OCI-LY7 (cell line): ENCODE measurements around the gene COX7B2. TPM values are rescaled to one million over a fixed set of nuclear protein-coding genes. Genes with fewer than 3 reads are reported as not detected.

ENCODE experiments used
- Bru-seq: library from RNA; stranded (reverse); fragments of 400-500 nt; gene quantifications from one replicate; lab custom pipeline; 2021; lab: Mats Ljungman, UMichigan
- BruChase-seq, 2 experiments: library from RNA; stranded (reverse); fragments of 400-500 nt; gene quantifications; one replicate each; lab custom pipeline; 2021; lab: Mats Ljungman, UMichigan
- BruUV-seq: library from RNA; stranded (reverse); fragments of 400-500 nt; replicated peaks from 2 replicates; lab custom pipeline; 2021; lab: Mats Ljungman, UMichigan
- CTCF ChIA-PET: fragments of 300-600 bp; sonication (Branson Sonifier 250); formaldehyde crosslinking; loops from one replicate; lab custom pipeline; 2022; ENCODE audit warnings: antibody characterized with exemption; ENCODE audit not compliant: unreplicated experiment; lab: Charles Lee
- POLR2A ChIA-PET: fragments of 300-600 bp; sonication (Branson Sonifier 250); formaldehyde crosslinking; loops from one replicate; lab custom pipeline; 2022; ENCODE audit warnings: antibody characterized with exemption; lab: Charles Lee
- DNase-seq: peaks from one replicate; pipeline ENCODE4 v3.0.0-alpha.2; 2015; ENCODE audit warnings: low spot score
- H2AFZ ChIP-seq: fragments of 200-600 bp; sonication (generic), shearing (Covaris generic); 2 replicates; pipeline ENCODE4 v1.6.1; 2014; ENCODE audit warnings: mild to moderate bottlenecking, antibody characterized with exemption, low read length, moderate library complexity
- H3K27ac ChIP-seq: fragments of 200-600 bp; sonication (generic); 2 replicates; pipeline ENCODE4 v1.5.1; 2014; ENCODE audit warnings: mixed run types, low read depth, mild to moderate bottlenecking, moderate library complexity, low read length, inconsistent platforms; ENCODE audit not compliant: poor library complexity, severe bottlenecking
- H3K36me3 ChIP-seq: fragments of 200-600 bp; sonication (generic); 2 replicates; pipeline ENCODE4 v1.6.1; 2014; ENCODE audit warnings: mild to moderate bottlenecking, antibody characterized with exemption, low read length, moderate library complexity, mixed read lengths; ENCODE audit not compliant: insufficient read depth
- H3K4me1 ChIP-seq: fragments of 200-600 bp; sonication (generic); 2 replicates; pipeline ENCODE4 v1.5.1; 2014; ENCODE audit warnings: mild to moderate bottlenecking, low read length; ENCODE audit not compliant: insufficient read depth, poor library complexity, severe bottlenecking
- H3K4me2 ChIP-seq: fragments of 200-600 bp; sonication (generic); 2 replicates; pipeline ENCODE4 v1.6.1; 2014; ENCODE audit warnings: mild to moderate bottlenecking, low read length
- H3K4me3 ChIP-seq: fragments of 200-600 bp; sonication (generic); 2 replicates; pipeline ENCODE4 v1.5.1; 2014; ENCODE audit warnings: mild to moderate bottlenecking, low read depth, low read length; ENCODE audit not compliant: poor library complexity, severe bottlenecking
- H3K79me2 ChIP-seq: fragments of 200-600 bp; sonication (generic); 2 replicates; pipeline ENCODE4 v1.6.1; 2016; ENCODE audit warnings: low read depth, mild to moderate bottlenecking, low read length, moderate library complexity, mixed read lengths; ENCODE audit not compliant: insufficient read depth
- H3K9me2 ChIP-seq: fragments of 200-600 bp; sonication (generic); 2 replicates; pipeline ENCODE4 v1.6.1; 2016; ENCODE audit warnings: mild to moderate bottlenecking, low read length, mixed read lengths; ENCODE audit not compliant: insufficient read depth
- H3K9me3 ChIP-seq: fragments of 200-600 bp; sonication (generic); 2 replicates; pipeline ENCODE4 v1.6.1; 2014; ENCODE audit warnings: mild to moderate bottlenecking, mixed run types, low read length, mixed read lengths
- H4K20me1 ChIP-seq: fragments of 200-600 bp; sonication (generic); 2 replicates; pipeline ENCODE4 v1.6.1; 2014; ENCODE audit warnings: mild to moderate bottlenecking, antibody characterized with exemption, low read length, moderate library complexity, mixed read lengths; ENCODE audit not compliant: insufficient read depth
- CTCF ChIP-seq: fragments of 200-600 bp; sonication (generic); conservative IDR thresholded peaks from 2 replicates; pipeline ENCODE4 v1.5.1; 2014; ENCODE audit warnings: mild to moderate bottlenecking, antibody characterized with exemption, low read length, moderate library complexity, mixed read lengths
- EZH2phosphoT487 ChIP-seq: fragments of 200-600 bp; sonication (generic); IDR thresholded peaks from 2 replicates; pipeline ENCODE4 v1.6.1; 2018; ENCODE audit warnings: low read depth, borderline replicate concordance, mild to moderate bottlenecking, mixed run types, antibody characterized with exemption, low read length, moderate library complexity, mixed read lengths
- intact Hi-C: fragments of 100-400 bp; cut with micrococcal nuclease; formaldehyde crosslinking; loops from one replicate; pipeline ENCODE4 v1.10.0; 2022; ENCODE audit not compliant: unreplicated experiment
- long read RNA-seq: library from polyadenylated mRNA; stranded (forward); transcript quantifications from one replicate; pipeline ENCODE4 v2.0.0, GENCODE V29; 2022
- total RNA-seq, 2 experiments: library from RNA; depleted of rRNA in 1 of 2; stranded (reverse); fragments of >200 nt in 1 of 2; shearing (Covaris generic) in 1 of 2; gene quantifications; 2 replicates each; pipeline ENCODE4 v1.2.3, GENCODE V29; 2014 to 2022

The COX7B2 gene
- total RNA-seq (2014; rRNA removed; shearing (Covaris generic)) (not detected in 2 replicates), total RNA-seq (2022) (not detected in 2 replicates), Bru-seq, nascent RNA (percentile 4 among the genes with signal in this experiment), BruChase-seq, experiment 1, labeled RNA remaining after a 6-hour chase (percentile 1 among the genes with signal in this experiment), BruChase-seq, experiment 2, labeled RNA remaining after a 2-hour chase (percentile 4 among the genes with signal in this experiment)
- long read RNA-seq = 0 reads

GRCh38 chr4:46909078-46909477 is at the start of gene COX7B2:
Gene COX7B2 (minus strand): TSS chr4:46909245. CDS start chr4:46735192, 174,053 bp downstream.
- H3K4me1 ChIP-seq = no peaks in the 10 kb centered on the region
- no peak within 1 kb of the TSS for H3K4me3 ChIP-seq
- intact Hi-C loops = no loop called here
- ChIA-PET POLR2A (no interaction called here), CTCF (no interaction called here)
- H3K4me2 ChIP-seq = no peak within 1 kb of the TSS
- H3K36me3 ChIP-seq = no peaks in the 10 kb centered on the region
- no peaks in the 10 kb centered on the region for H3K9me3 ChIP-seq
- BruUV-seq = no TSS peak
- no peaks in the 10 kb centered on the region for H4K20me1 ChIP-seq
- no peaks in the 10 kb centered on the region for H3K9me2 ChIP-seq
- TF ChIP-seq EZH2phosphoT487 = no peak
- no peak for TF ChIP-seq CTCF
- no peaks in the 10 kb centered on the region for H3K79me2 ChIP-seq
- DNase-seq = no peak
- no peak within 1 kb of the TSS for H2AFZ ChIP-seq
- no peak within 1 kb of the TSS for H3K27ac ChIP-seq

- intact Hi-C loops = no loop called here
- no peak for TF ChIP-seq CTCF
- TF ChIP-seq EZH2phosphoT487 = no peak
- BruUV-seq = no TSS peak
- no peak overlapping the region for H2AFZ ChIP-seq
- H3K27ac ChIP-seq = no peak overlapping the region
- no peaks in the 10 kb centered on the region for H3K9me3 ChIP-seq
- POLR2A ChIA-PET = no interaction called here
- DNase-seq = no peak
- no peak overlapping the region for H3K4me2 ChIP-seq
- no peaks in the 10 kb centered on the region for H3K36me3 ChIP-seq
- no peaks in the 10 kb centered on the region for H3K79me2 ChIP-seq
- no peaks in the 10 kb centered on the region for H3K9me2 ChIP-seq
- no peaks in the 10 kb centered on the region for H4K20me1 ChIP-seq
- CTCF ChIA-PET = no interaction called here
- H3K4me3 ChIP-seq = no peak overlapping the region
- H3K4me1 ChIP-seq = no peaks in the 10 kb centered on the region
These were observed 47.4 kb upstream of the COX7B2 start for GRCh38 chr4:46956451-46956850.

GRCh38 chr4:46955601-46956000 is 46.6 kb upstream of the COX7B2 start:
- POLR2A ChIA-PET = no interaction called here
- intact Hi-C loops = no loop called here
- BruUV-seq = no TSS peak
- H3K4me3 ChIP-seq = no peak overlapping the region
- no peak overlapping the region for H3K4me2 ChIP-seq
- H4K20me1 ChIP-seq = no peaks in the 10 kb centered on the region
- H3K4me1 ChIP-seq = no peaks in the 10 kb centered on the region
- H3K9me2 ChIP-seq = no peaks in the 10 kb centered on the region
- H3K9me3 ChIP-seq = no peaks in the 10 kb centered on the region
- H2AFZ ChIP-seq = no peak overlapping the region
- no peak for DNase-seq
- H3K79me2 ChIP-seq = no peaks in the 10 kb centered on the region
- TF ChIP-seq EZH2phosphoT487 (no peak), CTCF (no peak)
- CTCF ChIA-PET = no interaction called here
- H3K36me3 ChIP-seq = no peaks in the 10 kb centered on the region
- no peak overlapping the region for H3K27ac ChIP-seq
